GM21825 (cell line): Measurements from ENCODE around the gene TET3.
A peak's percentile ranks its signal among the peaks of the same experiment; 100 is the strongest.

ENCODE experiments used
- ATAC-seq: cut with Tn5 transposase; IDR thresholded peaks from one replicate; pipeline ENCODE4 v1.9.1; 2021; ENCODE audit warnings: mild to moderate bottlenecking, moderate library complexity; ENCODE audit not compliant: unreplicated experiment

Gene TET3

DNA sequence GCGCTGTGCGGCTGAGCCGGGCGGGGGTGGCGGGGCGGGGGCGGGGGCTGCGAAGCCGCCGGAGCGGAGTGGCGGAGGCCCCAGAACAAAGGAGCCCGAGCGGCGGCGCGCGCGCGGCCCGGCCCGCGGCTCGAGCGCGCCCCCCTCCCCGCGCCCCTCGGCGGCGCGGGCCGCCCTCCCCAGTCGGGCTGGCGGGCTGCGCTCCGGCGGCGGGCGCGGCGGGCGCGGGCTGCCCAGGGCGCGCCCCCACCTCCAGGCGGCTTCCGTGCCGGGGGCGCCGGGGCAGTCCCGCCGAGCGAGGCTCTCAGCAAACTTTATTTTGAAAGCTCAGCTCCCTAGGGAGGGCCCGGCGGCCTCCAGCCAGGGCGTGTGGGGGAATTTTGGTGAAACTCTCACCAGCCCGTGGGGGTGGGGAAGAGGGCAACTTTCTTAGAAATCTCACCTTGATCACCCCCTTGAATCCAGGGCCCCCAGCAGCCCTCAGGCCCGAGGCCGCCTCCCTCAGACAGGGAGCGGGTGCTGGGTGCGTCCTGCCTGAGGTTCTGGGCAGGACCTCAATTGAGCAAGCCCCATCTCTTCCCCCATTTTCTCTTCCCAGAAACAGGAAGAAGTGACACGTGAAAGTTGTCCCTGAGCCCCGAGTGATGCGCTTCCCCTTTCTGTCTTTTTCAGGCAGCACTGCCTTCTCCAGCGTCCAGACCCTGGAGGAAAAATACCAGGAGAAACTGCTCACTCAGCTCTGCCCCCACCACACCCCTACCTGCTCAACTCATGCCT, 786 bp downstream of the TET3 start:
- ATAC-seq: peak; percentile 34

- no peak for ATAC-seq
These were observed 1.5 kb downstream of the TET3 start for GRCh38 chr2:73986085-73986681.

GRCh38 chr2:73987109-73987947, 2.6 kb downstream of the TET3 start:
- ATAC-seq: no peak

GRCh38 chr2:73987948-73988700, 3.4 kb downstream of the TET3 start:
- no peak for ATAC-seq

DNA sequence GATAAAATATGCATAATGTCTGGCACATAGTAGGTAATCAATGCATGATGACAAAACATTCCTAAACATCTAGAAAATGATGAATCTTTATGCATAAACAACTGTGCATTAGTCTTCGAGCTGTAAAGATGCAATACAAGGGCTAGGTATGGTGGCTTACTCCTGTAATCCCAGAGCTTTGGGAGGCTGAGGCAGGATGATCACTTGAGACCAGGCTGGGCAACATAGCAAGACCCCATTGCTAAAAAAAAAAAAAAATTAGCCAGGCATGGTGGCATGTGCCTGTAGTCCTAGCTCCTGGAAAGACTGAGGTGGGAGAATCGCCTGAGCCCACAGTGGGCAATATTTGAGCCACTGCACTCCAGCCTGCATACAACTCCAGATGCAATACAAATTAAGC, 5.3 kb downstream of the TET3 start:
- no peak for ATAC-seq

- ATAC-seq: no peak
These were observed 5.8 kb downstream of the TET3 start for GRCh38 chr2:73990531-73990930.

DNA sequence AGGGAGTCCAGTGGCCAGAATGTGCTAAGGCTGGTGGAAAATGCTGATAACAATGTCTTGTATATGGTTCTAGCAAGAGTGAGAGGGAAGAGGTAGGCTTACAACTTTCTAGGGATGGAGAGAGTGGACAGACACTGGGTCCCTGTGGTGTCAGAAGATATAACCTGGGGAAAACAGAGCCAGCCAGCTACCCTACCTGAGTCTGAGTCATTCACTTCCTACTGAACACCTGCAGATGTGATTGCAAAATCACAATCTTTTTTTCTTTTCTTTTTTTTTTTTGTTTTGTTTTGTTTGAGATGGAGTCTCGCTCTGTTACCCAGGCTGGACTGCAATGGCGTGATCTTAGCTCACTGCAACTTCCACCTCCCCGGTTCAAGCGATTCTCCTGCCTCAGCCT, 7.3 kb downstream of the TET3 start:
- no peak for ATAC-seq

GRCh38 chr2:73993376-73993775, 8.7 kb downstream of the TET3 start:
- ATAC-seq: no peak

DNA sequence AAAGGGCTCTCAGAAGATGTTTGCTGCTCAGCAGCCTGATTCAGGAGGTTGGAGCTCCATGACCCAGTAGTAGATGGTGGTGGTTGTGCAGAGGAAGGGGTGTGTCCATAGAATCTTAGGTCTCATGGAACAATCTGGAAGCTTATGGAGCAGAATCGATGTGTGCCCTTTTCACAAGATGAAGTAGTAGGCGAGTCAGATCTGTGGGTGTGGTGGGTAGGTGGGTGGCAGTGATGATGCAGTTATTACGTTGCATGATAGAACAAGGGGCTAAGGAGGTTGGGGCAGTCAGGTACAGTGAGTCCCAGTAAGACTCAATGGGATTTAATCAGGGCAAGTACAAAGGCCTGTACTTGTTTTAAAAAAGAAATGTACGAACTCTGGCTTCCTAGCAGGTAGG, 9.1 kb downstream of the TET3 start:
- ATAC-seq: no peak

DNA sequence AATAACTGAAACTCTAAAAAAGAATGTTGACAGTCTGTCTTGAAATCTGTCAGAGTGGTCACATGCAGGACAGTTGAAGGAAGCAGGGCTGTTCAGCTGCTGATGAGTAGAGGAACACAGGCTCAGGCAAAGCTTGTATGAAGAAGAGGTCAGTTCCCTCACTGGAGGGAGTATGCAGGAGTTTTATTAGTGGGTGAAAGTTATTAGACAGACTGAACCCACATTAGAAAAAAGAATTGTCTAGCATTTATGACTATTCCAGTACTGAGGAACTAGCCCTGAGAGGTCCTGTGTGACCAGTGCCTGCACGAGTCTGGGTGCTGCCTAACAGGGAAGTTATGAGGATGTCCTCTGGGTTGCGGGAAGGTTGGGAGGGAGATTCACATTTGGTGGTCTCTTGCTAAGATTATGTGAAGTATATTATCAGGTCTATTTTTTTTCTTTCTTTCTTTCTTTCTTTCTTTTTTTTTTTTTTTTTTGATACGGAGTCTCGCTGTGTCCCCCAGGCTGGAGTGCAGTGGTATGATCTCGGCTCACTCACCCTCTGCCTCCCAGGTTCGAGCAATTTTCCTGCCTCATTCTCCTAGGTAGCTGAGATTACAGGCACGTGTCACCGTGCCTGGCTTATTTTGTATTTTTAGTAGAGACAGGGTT, 9.6 kb downstream of the TET3 start:
- ATAC-seq: no peak

GRCh38 chr2:73995810-73996209, 11.1 kb downstream of the TET3 start:
- ATAC-seq: no peak

- no peak for ATAC-seq
These were observed 13.1 kb downstream of the TET3 start for GRCh38 chr2:73997813-73998212.

- no peak for ATAC-seq
These were observed 13.7 kb downstream of the TET3 start for GRCh38 chr2:73998451-73998850.

DNA sequence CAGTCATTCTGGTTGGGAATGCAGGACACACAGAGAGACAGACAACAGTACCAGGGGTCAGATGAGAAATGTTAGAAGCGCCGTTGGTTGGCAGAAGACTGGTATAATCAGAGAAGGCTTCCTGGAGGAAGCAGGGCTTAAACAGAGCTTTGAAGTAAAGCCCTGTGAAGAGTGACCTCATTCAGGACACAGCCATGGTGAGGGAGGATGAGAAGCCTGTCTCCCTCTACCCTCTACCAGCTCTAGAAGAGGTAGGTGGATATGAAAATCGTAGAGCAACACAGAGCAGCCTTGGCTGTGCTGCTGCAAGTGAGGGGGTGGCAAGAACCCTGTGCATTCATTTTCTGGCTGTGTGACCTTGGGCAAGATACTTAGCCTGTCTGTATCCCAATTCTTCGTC, 14.2 kb downstream of the TET3 start:
- no peak for ATAC-seq

DNA sequence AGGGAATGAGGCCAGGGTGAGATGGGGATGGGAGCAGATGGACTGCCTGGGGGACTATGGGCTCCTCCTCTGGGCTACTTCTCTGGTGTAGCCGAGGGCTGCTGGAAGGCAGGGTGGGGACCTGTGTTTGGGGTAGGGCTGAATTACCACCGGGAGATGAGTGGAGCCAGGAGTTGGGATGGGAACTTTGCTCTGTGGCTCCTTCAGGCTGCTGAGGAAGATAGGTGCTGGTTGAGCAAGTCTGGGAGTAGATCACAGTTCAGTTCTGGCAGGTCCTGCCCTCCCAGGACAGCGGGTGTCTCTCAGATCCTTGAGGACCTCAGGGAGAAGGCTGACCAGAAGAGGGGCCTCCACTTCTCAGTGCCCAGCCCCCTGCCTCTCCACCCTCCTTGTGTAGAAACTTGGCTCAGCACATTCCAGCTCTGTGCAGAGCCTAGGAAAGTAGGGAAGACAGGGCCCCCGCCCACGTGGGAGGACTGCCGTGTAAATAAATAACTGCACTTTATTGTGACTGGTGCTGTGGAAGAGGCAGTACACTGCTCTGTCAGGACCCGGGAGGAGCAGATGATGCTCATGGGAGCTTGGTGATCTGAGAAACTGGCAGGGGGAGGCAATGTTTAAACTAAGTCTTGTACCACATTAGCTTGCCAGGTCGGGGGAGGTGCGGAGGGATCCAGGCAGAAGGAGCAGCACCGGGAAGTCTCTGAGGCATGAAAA, 15.3 kb downstream of the TET3 start:
- ATAC-seq: no peak

DNA sequence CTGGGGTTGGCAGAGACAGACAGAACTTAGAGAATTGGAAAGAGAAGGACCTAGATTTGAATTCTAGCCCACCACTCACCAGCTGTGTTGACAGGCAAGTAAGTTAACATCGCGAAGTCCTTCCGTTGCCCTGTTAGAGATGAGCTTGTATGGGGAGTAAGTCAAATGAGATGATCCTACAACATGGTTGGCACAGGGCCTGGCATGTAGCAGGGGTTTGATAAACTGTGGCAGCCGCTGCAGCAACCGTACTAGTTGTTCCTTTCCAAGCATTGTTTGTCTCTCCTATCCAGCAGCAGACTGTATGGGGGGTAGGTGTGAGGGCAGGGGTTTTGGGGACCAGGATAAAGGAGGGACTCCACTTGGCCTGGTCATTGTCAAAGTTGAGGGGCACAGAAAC, 16.0 kb downstream of the TET3 start:
- no peak for ATAC-seq

DNA sequence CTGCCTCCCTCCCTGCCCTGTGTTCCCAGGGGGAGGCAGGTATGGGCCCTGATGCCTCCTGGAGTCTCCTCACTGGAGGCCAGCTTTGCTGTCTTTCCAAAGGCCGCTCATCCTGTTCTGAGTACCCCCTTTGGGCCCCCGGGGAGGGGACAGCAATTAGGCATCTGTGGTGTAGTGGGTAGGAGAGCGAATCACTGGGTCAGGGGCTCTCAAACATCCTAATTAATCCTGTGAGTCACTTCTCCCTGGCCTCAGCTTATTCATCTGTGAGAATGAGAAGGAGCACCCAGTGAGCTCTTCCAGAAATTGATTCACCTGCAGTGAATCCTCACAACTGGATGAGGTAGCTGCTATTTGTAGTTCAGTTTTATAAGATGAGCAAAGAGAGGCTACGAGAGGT, 16.4 kb downstream of the TET3 start:
- ATAC-seq: no peak

GRCh38 chr2:74001781-74002504, 17.2 kb downstream of the TET3 start:
- peak; percentile 52 for ATAC-seq
